ENCODE measurements around the gene SLU7.

GRCh38 chr5:160398806-160399205, 20.1 kb downstream of the SLU7 start:
- TF ChIP-seq, protein P1, sequence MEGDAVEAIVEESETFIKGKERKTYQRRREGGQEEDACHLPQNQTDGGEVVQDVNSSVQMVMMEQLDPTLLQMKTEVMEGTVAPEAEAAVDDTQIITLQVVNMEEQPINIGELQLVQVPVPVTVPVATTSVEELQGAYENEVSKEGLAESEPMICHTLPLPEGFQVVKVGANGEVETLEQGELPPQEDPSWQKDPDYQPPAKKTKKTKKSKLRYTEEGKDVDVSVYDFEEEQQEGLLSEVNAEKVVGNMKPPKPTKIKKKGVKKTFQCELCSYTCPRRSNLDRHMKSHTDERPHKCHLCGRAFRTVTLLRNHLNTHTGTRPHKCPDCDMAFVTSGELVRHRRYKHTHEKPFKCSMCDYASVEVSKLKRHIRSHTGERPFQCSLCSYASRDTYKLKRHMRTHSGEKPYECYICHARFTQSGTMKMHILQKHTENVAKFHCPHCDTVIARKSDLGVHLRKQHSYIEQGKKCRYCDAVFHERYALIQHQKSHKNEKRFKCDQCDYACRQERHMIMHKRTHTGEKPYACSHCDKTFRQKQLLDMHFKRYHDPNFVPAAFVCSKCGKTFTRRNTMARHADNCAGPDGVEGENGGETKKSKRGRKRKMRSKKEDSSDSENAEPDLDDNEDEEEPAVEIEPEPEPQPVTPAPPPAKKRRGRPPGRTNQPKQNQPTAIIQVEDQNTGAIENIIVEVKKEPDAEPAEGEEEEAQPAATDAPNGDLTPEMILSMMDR (IDR thresholded peaks at IDR 0.05 in 8 of 11, conservative IDR thresholded peaks at IDR 0.05 in 3 of 11): no peak
- no peak for TF ChIP-seq POLR2A (IDR thresholded peaks at IDR 0.05)
- TF ChIP-seq POLR2AphosphoS5 (IDR thresholded peaks at IDR 0.05): no peak
